ENCODE data around the gene POLR3F.
A peak's percentile ranks its signal among the peaks of the same experiment; 100 is the strongest.
"Not testable (repeated sequence)": the region's sequence is repeated elsewhere in the genome, so short reads cannot be mapped to it uniquely, and the experiment has no call there.

POLR3F gene

DNA sequence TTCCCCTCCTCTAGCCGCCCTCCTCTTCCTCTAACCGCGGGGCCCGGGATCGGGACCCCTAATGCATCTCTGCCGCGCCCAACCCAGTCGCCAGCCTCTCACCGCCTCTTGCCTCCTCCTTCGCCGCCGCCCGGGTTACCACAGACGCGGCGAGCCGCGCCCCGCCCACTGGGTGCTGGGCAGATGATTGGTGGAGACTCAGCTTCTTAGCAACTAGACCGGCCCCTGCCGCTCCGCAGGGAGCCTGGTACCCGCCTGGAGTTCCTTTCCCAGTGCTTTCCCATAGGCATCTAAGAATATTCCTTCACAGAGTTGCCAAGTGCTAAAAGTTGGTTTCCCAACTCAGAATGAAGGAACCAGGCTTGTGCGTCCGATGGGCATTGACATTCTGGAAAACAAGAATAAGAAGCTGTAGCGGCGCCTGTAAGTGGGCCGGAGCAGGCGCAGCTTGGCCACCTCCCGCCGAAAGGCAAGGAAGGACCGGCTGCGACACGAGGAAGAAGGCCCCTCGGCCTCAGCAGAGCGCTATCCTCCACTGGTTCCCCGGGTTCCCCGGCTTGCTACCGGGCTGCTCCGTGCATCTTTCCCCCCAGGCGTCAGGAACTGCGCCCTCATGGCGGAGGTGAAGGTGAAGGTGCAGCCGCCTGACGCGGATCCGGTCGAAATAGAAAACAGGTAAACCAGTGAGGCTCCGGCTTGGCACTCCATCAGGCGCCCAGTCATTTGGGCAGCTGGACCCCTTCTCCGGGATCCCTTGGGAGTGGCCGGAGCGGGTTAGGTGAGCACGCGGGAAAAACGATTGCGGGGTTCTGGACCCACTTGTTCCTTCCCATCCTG is at the start of gene POLR3F, which contains the start of gene DZANK1:
TSS of gene POLR3F (plus strand) at position 497 of the 837 bp plus-strand sequence. CDS start at position 614, 117 bp downstream.
TSS of gene DZANK1 (minus strand) at position 137 of the 837 bp plus-strand sequence. CDS start 1,672 bp downstream, outside the sequence.
- peak; percentile 99 for DNase-seq

DNA sequence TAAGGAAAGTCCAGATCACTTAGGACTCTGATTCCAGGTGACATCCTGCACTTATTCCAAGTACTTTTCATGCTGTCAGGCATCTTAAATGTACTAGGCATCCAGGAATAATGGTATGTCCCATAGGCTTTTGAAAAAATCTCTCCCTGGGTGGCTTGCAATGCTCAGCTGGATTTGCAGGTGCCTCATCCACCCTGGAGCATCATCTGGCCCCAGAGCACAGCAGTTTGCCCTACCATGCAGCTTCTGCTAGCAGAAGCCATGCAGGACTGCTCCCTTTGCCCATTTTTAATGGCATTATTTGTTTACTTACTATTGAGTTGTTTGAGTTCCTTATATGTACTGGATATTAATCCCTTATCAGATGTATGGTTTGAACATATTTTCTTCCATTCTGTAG is 45.6 kb upstream of the POLR3F start:
- no peak for DNase-seq

DNA sequence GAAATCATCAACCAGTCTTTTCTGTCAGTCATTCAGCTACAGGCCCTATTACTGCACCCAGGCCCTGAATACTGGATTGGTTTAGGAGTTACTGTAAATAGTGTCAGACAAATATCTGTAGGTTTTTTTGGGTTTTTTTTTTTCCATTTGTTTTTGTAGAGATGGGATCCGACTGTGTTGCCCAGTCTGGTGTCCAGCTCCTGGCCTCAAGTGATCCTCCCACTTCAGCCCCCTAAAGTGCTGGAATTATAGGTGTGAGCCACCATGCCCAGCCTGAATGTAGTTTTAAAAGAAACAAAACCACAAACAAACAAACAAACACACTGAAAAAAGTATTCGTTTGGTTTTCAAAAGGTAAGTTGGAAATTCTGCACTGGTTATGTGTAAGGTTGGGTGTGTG is 40.0 kb upstream of the POLR3F start:
- no peak for DNase-seq

DNA sequence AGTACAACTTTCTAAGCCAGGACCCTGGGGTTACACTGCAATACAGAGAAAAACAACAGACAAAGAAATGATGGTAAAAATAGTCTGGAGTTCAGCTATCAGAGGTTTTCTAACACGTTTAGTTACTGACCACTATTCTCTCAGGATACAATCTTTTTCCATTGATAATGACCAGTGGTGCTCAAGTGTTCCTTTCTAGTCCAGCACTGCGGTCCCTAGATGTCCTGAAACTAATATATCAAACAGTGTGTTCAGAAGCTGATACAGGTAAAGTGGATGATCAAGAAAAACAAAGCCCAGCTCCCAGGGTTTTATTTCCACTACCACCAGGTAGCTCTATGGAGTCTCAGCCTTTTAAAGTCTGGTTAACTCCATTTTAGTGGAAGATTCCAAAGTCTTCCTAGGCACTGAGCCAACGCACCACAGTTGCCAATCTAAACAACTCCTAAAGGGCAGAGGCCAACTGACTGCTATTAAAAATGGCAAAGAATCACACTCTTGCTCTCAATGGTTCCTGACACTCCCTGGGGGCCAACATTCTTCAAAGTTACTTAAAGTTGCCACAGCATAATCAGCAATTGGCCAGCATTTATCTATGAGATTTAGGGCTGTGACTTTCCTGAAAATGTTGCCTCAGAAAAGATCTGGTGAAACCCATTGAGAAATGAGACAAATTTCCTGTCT is 38.6 kb upstream of the POLR3F start:
- no peak for DNase-seq

GRCh38 chr20:18430172-18430826 is 36.9 kb upstream of the POLR3F start:
- DNase-seq = no peak

DNA sequence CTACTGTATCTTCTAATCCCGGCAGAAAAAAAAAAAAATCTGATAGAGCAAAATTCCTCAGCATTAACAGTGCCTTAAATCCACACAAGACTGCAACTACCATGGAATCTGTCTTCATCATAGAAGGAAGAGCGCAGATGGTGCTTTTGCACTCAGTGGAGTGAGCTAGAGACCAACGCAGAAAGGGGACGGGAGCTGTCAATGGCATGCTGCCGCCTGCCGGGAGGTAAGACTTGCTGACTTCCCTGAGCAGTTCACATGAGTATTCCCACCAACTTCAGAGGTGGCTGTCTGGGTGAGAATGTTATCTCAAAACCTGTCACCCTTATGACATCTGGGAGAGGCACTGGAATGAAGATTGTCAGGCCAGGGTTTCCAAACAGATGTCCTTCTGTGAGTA is 36.0 kb upstream of the POLR3F start:
- no peak for DNase-seq

GRCh38 chr20:18436847-18437246 is 30.3 kb upstream of the POLR3F start:
- no peak for DNase-seq

DNA sequence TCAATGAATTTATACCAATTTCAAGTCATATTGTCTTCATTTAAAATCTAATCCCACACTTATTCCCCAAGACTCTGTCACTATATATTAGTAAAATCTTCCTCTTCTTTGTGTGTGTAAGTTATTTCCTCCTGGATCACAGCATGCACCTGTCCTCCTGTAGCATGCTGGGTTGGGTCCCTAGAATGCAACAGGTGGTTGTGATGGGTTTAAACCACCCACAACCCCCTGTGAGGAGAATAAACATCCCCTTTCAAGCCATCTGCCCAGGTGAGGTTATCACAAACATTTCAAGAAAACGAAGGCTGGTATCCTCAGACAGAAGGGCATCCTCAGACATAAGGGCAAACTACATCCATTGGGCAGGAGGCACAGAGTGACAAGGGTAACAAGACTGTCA is 26.8 kb upstream of the POLR3F start:
- no peak for DNase-seq

DNA sequence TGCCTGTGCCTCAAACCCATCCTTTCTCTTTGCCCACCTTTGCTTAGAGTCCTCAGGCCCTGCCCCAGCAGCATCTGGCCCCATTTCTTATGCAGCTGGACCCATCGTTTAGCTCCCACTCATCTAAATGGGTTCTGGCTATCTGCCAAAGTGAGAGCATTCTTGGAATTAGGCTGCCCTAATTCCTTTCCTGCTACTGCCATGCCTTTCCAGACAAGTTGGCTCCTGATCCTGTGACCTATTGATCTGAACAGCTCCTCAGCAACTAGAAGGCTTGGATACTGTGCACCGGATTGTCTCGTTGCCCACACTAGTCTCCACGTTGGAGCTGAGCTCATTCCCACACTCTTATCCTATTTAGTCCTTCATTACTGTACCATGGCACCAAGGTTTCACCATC is 23.3 kb upstream of the POLR3F start:
- peak; percentile 63 for DNase-seq

DNA sequence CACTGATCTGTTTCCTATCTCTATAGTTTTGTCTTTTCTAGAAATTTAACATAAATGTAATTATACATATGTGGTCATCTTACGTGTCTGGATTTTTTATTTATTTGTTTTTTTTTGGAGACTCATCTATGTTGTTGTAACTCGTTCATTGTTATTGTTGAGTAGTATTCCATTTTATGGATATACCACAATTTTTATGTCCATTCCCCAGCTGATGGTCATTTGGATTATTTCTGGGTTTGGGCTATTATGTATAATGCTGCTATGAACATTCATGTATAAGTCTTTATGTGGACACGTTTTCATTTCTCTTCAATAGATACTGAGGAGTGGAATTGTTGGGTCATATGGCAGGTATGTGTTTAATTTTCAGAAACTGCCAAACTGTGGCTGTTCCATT is 10.6 kb upstream of the POLR3F start:
- no peak for DNase-seq

- no peak for DNase-seq
These were observed 1.5 kb upstream of the POLR3F start for GRCh38 chr20:18465536-18466200.

DNA sequence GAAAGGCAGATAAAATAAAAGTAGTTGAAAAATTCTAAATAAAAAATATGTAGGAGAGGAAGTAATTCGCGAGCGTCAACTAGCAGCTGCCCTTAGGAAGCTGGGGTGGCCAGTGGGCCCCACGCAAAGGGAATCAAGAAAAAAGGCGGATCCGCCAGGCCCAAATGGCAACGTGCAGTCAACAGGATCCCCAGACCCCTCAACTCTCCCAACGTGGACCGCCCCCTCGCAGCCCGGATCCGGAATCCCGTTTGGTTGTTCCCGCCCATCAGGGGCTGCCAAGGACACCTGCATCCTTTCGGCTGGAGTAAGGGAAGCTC is 656 bp upstream of the POLR3F start:
- DNase-seq = no peak

GRCh38 chr20:18477218-18477617 is 10.0 kb downstream of the POLR3F start:
- DNase-seq = no peak

GRCh38 chr20:18477821-18478220 is 10.6 kb downstream of the POLR3F start:
- no peak for DNase-seq

DNA sequence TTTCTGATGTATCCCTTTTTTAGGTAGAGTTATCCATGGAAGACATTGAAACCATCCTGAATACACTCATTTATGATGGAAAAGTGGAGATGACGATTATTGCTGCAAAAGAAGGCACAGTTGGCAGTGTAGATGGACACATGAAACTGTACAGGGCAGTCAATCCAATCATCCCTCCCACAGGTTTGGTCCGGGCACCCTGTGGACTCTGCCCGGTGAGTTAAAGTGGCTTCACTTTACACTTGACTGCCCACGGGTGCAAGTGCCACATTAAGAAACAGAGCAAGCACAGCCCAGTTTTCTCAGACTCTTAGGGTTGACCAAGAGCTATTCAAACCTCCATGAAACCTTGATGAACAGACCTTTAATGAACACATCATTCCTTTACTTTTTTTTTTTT is 14.4 kb downstream of the POLR3F start:
- DNase-seq = no peak

DNA sequence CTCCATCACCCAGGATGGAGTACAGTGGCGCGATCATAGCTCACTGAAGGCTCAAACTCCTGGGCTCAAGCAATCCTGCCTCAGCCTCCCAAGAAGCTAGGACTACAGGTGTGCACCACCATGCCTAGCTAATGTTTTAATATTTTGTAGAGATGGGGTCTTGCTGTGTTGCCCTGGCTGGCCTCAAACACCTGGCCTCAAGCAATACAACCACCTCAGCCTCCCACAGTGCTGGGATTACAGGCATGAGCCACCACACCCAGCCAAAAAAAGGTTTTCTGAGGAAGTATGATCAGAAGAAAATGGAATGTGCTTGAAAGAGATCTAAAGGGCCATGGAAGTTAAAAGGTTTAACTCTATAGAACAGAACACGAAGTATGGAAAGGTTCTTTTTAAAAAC is 21.1 kb downstream of the POLR3F start:
- DNase-seq = no peak

DNA sequence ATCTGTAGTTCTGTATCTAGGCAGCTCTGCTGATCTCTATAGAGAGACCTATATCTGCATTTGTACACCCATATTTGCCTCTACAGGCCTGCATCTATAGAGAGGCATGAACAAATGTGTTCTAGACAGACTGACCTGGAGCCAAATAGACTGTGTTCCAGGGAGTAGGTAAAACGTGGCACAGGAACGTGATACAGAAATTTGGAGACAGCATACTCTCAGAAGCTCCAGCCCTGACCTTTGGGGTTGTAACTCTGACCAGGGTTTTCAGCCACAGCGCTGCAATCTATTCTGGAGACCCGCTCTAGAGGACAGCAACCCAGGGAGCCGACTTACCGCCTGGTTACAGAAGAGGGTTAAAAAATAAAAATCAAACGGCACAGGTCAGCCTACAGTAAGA is 28.9 kb downstream of the POLR3F start:
- DNase-seq = no peak

DNA sequence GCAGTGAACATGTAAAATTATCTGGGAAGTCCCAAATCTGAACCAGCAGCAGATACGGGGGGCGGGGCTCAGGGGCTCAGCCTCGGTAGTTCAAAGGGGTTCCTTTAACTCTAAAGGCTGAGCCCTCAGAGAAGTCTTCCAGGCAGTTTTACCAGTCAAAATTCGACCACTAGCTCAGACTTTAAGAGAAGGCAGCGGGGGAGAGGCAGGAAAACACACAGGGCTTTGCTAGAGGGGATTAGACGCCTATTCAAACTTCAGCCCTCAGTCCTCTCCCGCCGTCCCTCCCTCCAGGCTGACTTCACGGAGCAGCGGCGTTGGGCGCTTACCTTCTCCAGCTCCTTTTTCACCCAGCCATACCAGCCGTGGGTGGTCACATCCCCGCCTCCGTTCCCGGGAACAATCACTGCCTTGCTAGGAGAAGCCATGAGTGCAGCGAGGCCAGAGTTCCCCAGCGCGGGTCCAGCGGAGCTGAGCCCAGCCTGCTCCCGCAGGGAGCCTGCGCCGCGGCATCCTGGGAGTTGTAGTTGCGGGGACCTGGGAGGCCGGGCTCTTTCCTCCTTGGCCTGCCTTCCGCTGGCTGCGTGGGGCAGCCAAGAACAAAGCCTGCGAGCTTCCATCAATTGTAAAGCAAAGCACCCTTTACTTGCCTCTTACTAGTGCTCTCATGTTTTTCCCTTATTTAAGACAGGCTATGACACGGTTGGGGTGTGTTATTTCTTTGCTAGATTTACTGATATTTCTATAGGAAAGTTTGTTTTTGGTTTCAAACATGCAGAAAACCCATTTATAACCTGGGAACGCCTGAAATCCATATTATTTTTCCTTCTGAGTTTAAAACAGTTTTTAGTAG is 29.8 kb downstream of the POLR3F start, which contains the start of gene RBBP9:
TSS of gene RBBP9 (minus strand) at position 486 of the 853 bp plus-strand sequence. CDS start at position 428, 58 bp downstream.
- DNase-seq = peak; percentile 92

- no peak for DNase-seq
These were observed 30.4 kb downstream of the POLR3F start for GRCh38 chr20:18497603-18498002.

DNA sequence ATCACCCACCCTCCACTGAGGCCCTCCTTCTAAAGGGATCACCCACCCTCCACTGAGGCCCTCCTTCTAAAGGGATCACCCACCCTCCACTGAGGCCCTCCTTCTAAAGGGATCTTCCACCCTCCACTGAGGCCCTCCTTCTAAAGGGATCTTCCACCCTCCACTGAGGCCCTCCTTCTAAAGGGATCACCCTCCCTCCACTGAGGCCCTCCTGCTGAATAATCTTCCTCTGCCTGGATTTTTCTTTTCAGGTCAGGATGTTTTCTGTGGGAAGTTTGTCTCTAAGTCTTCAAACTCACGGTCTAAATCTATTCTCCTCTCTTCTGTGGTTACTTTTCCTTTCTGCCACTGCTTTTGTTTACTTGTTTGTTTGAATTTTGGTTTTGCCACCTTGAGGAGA is 34.5 kb downstream of the POLR3F start:
- not testable (repeated sequence) for DNase-seq

GRCh38 chr20:18504479-18505060 is 37.4 kb downstream of the POLR3F start:
- no peak for DNase-seq

DNA sequence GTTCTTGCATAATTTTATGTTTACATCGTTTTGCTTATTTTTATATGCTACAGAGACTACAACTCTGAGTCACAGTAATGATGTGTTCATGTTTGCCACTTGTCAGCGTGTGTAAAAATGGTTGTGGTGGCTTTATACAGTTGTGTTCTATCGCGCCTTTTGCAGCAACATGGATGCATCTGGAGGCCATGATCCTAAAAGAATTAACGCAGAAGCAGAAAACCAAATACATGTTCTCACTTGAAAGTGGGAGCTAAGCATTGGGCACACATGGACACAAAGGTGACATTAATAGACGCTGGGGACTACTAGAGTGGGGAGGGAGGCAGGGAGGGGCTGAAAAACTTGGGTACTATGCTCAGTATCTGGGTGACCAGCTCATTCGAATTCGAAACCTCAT is 39.6 kb downstream of the POLR3F start:
- no peak for DNase-seq
